Kidney capillary endothelial cell (primary cell): ENCODE data around the gene USP32.
A peak's percentile ranks its signal among the peaks of the same experiment; 100 is the strongest.
"Not testable (repeated sequence)": the region's sequence is repeated elsewhere in the genome, so short reads cannot be mapped to it uniquely, and the experiment has no call there.

ENCODE experiments used
- DNase-seq: peaks from one replicate; pipeline ENCODE4 v3.0.0-alpha.2; 2018; ENCODE audit warnings: low spot score

The USP32 gene

GRCh38 chr17:60392042-60392844 is at the start of gene USP32:
Gene USP32 (minus strand): TSS chr17:60392133. CDS start chr17:60391939, 194 bp downstream.
- DNase-seq = peak; percentile 81

GRCh38 chr17:60439501-60439900 is 47.6 kb upstream of the USP32 start:
- no peak for DNase-seq

- DNase-seq = no peak
Observed at GRCh38 chr17:60436676-60437075, 44.7 kb upstream of the USP32 start.

- peak; percentile 78 for DNase-seq
Observed at GRCh38 chr17:60435244-60436167, 43.6 kb upstream of the USP32 start.

- not testable (repeated sequence) for DNase-seq
Observed at GRCh38 chr17:60433021-60433997, 41.4 kb upstream of the USP32 start.

GRCh38 chr17:60430561-60430960 is 38.6 kb upstream of the USP32 start:
- not testable (repeated sequence) for DNase-seq

GRCh38 chr17:60428491-60428890 is 36.6 kb upstream of the USP32 start:
- DNase-seq = not testable (repeated sequence)

- DNase-seq = no peak
Observed at GRCh38 chr17:60426596-60426995, 34.7 kb upstream of the USP32 start.

GRCh38 chr17:60425626-60426025 is 33.7 kb upstream of the USP32 start:
- DNase-seq = no peak

- no peak for DNase-seq
Observed at GRCh38 chr17:60423865-60424264, 31.9 kb upstream of the USP32 start.

GRCh38 chr17:60422162-60422665 is 30.3 kb upstream of the USP32 start, which contains the start of gene CHCT1:
Gene CHCT1 (plus strand): TSS chr17:60422489. CDS start chr17:60422593, 104 bp downstream.
- DNase-seq = no peak

- DNase-seq = peak; percentile 48
Observed at GRCh38 chr17:60421273-60422161, 29.6 kb upstream of the USP32 start.

- DNase-seq = not testable (repeated sequence)
Observed at GRCh38 chr17:60419875-60420274, 27.9 kb upstream of the USP32 start.

GRCh38 chr17:60419003-60419402 is 27.1 kb upstream of the USP32 start:
- DNase-seq = not testable (repeated sequence)

- DNase-seq = no peak
Observed at GRCh38 chr17:60416368-60416925, 24.5 kb upstream of the USP32 start.

GRCh38 chr17:60415146-60415545 is 23.2 kb upstream of the USP32 start:
- no peak for DNase-seq

GRCh38 chr17:60412701-60413100 is 20.8 kb upstream of the USP32 start:
- DNase-seq = no peak

- DNase-seq = no peak
Observed at GRCh38 chr17:60410001-60410400, 18.1 kb upstream of the USP32 start.

GRCh38 chr17:60406887-60407286 is 15.0 kb upstream of the USP32 start:
- DNase-seq = no peak

GRCh38 chr17:60403962-60404361 is 12.0 kb upstream of the USP32 start:
- DNase-seq = no peak
